GM12878 (cell line): ENCODE results near the gene SFXN5.

Experiments
- POLR2A ChIP-seq: IDR thresholded peaks from 2 replicates; pipeline ENCODE4 v1.6.1; 2011; ENCODE audit warnings: low read depth, mild to moderate bottlenecking, low read length
- RAD21 ChIP-seq: IDR thresholded peaks from 2 replicates; pipeline ENCODE4 v1.6.1; 2011; ENCODE audit warnings: mild to moderate bottlenecking, low read depth, low read length, moderate library complexity; ENCODE audit not compliant: insufficient read depth
- REST ChIP-seq: IDR thresholded peaks from 2 replicates; pipeline ENCODE4 v1.6.1; 2012; ENCODE audit warnings: mild to moderate bottlenecking, low read depth, low read length
- RFX5 ChIP-seq: IDR thresholded peaks from 2 replicates; pipeline ENCODE4 v1.6.1; 2011; ENCODE audit warnings: low read depth, low read length, improper control_type of control experiment

GRCh38 chr2:73031725-73032701 is 39.5 kb downstream of the SFXN5 start:
- TF ChIP-seq RFX5 (no peak), REST (no peak), POLR2A (no peak), RAD21 (no peak)
